Keratinocyte (primary cell): ENCODE data around the gene FBXW9. TPM values are rescaled to one million over a fixed set of nuclear protein-coding genes. Genes with fewer than 3 reads are reported as not detected.
A peak's percentile ranks its signal among the peaks of the same experiment; 100 is the strongest.

Experiments used
- DNase-seq: peaks from one replicate; pipeline ENCODE4 v3.0.0-alpha.2; 2011; ENCODE audit warnings: low read depth, missing footprints, low spot score
- FAIRE-seq: peaks from 2 replicates; lab custom pipeline; 2011; peaks lifted over from hg19 to GRCh38; lab: Jason Lieb, UNC
- H2AFZ ChIP-seq: 2 replicates; pipeline ENCODE4 v1.6.0; 2012; ENCODE audit warnings: low read length, control low read depth, inconsistent platforms; ENCODE audit not compliant: control insufficient read depth
- H3K27ac ChIP-seq: 2 replicates; pipeline ENCODE4 v1.5.1; 2011; ENCODE audit warnings: low read length; ENCODE audit not compliant: control insufficient read depth, insufficient read depth
- H3K27me3 ChIP-seq: 3 replicates; pipeline ENCODE4 v1.6.0; 2011; ENCODE audit warnings: low read length; ENCODE audit not compliant: control insufficient read depth, insufficient read depth; ENCODE audit errors: extremely low read depth
- H3K36me3 ChIP-seq, 2 experiments: 2 replicates in 1 of 2; 3 replicates in 1 of 2; pipeline ENCODE4 v1.5.1; 2011; ENCODE audit warnings: low read length in 2 of 2, mild to moderate bottlenecking in 1 of 2; ENCODE audit not compliant: control insufficient read depth in 2 of 2, insufficient read depth in 2 of 2; ENCODE audit errors: extremely low read depth in 1 of 2
- H3K4me1 ChIP-seq: 3 replicates; pipeline ENCODE4 v1.5.1; 2011; ENCODE audit warnings: low read length; ENCODE audit not compliant: control insufficient read depth, insufficient read depth; ENCODE audit errors: extremely low read depth
- H3K4me2 ChIP-seq: 3 replicates; pipeline ENCODE4 v1.6.0; 2011; ENCODE audit warnings: low read depth, low read length; ENCODE audit not compliant: control insufficient read depth, insufficient read depth; ENCODE audit errors: extremely low read depth
- H3K4me3 ChIP-seq, 3 experiments: fragments of 200-600 bp in 1 of 3; sonication (generic) in 1 of 3; 2 replicates in 2 of 3; 3 replicates in 1 of 3; pipeline ENCODE4 v1.5.1; 2011 to 2016; ENCODE audit warnings: low read length in 3 of 3, mild to moderate bottlenecking in 3 of 3, control low read depth in 2 of 3, inconsistent platforms in 1 of 3, low read depth in 1 of 3, mixed read lengths in 1 of 3, mixed run types in 1 of 3, moderate library complexity in 1 of 3; ENCODE audit not compliant: control insufficient read depth in 2 of 3, insufficient read depth in 2 of 3; ENCODE audit errors: extremely low read depth in 1 of 3
- H3K79me2 ChIP-seq: 2 replicates; pipeline ENCODE4 v1.6.0; 2012; ENCODE audit warnings: low read length; ENCODE audit not compliant: control insufficient read depth, insufficient read depth
- H3K9ac ChIP-seq: 3 replicates; pipeline ENCODE4 v1.6.0; 2011; ENCODE audit warnings: low read length; ENCODE audit not compliant: control insufficient read depth, insufficient read depth; ENCODE audit errors: extremely low read depth
- H3K9me1 ChIP-seq: 3 replicates; pipeline ENCODE4 v1.6.0; 2011; ENCODE audit warnings: low read length; ENCODE audit not compliant: control insufficient read depth, insufficient read depth; ENCODE audit errors: extremely low read depth
- H3K9me3 ChIP-seq: 2 replicates; pipeline ENCODE4 v1.5.1; 2012; ENCODE audit warnings: low read depth, low read length; ENCODE audit not compliant: control insufficient read depth
- H4K20me1 ChIP-seq: 3 replicates; pipeline ENCODE4 v1.6.0; 2011; ENCODE audit warnings: low read length; ENCODE audit not compliant: control insufficient read depth, insufficient read depth; ENCODE audit errors: extremely low read depth
- EZH2 ChIP-seq: IDR thresholded peaks from one replicate; pipeline ENCODE4 v1.6.1; 2012; ENCODE audit warnings: inconsistent platforms, mild to moderate bottlenecking, low read length, moderate library complexity
- dilution Hi-C: fragments of 300-500 bp; cut with MboI; formaldehyde crosslinking; loops from one replicate; pipeline ENCODE4 v1.7.0; 2020; ENCODE audit warnings: low sequenced_read_pairs; ENCODE audit not compliant: extremely low pct_ligation_motif_present
- polyA minus RNA-seq, 3 experiments: library from RNA; depleted of rRNA, polyadenylated mRNA; stranded (reverse); fragments of >200 nt; gene quantifications; 1 replicate in 1 of 3; 2 replicates in 1 of 3; 3 replicates in 1 of 3; pipeline ENCODE4 v1.2.3, GENCODE V29; 2011
- polyA plus RNA-seq, 5 experiments: library from polyadenylated mRNA; depleted of rRNA in 3 of 5; stranded (reverse) in 3 of 5; stranded (forward) in 1 of 5; unstranded in 1 of 5; fragments of >200 nt; gene quantifications; 1 replicate in 1 of 5; 2 replicates in 3 of 5; 3 replicates in 1 of 5; pipeline versions ENCODE4 v1.2.1 to v1.2.3, GENCODE V29; 2011 to 2012; ENCODE audit warnings: missing spikeins in 2 of 5, low read depth in 1 of 5, low replicate concordance in 1 of 5
- TF ChIP-seq, protein P1 (sequence below), 3 experiments: IDR thresholded peaks in 1 of 3; conservative IDR thresholded peaks in 1 of 3; optimal IDR thresholded peaks in 1 of 3; 2 replicates in 2 of 3; 3 replicates in 1 of 3; pipeline versions ENCODE3 to v1.5.1; 2011; ENCODE audit warnings: low read length in 3 of 3, mild to moderate bottlenecking in 3 of 3, moderate library complexity in 2 of 3, control low read depth in 1 of 3, inconsistent platforms in 1 of 3; ENCODE audit not compliant: insufficient read depth in 2 of 3; ENCODE audit errors: extremely low read depth in 1 of 3

FBXW9 gene
- polyA plus RNA-seq (5.6 to 11.2 TPM (median 8.1 TPM) in 3 replicates), polyA minus RNA-seq (5.6 to 8.8 TPM (median 7.5 TPM) in 3 replicates)
- 3.7 TPM for polyA plus RNA-seq (2011; ENCODE audit: low read depth)
- polyA plus RNA-seq (2011; cell fraction: cytosol; rRNA removed), result 4.9 and 10.5 TPM in 2 replicates
- polyA plus RNA-seq (2011; cell fraction: nucleus; rRNA removed), result 16.7 and 22.8 TPM in 2 replicates
- 6.5 and 10.3 TPM in 2 replicates for polyA plus RNA-seq (2012; ENCODE audit: low replicate concordance)
- polyA minus RNA-seq (2011; cell fraction: cytosol; rRNA and poly(A)+ RNA removed), result 9.8 TPM
- 6.6 and 8.0 TPM in 2 replicates for polyA minus RNA-seq (2011; cell fraction: nucleus; rRNA and poly(A)+ RNA removed)

- TF ChIP-seq EZH2, result no peak
- TF ChIP-seq, protein P1, sequence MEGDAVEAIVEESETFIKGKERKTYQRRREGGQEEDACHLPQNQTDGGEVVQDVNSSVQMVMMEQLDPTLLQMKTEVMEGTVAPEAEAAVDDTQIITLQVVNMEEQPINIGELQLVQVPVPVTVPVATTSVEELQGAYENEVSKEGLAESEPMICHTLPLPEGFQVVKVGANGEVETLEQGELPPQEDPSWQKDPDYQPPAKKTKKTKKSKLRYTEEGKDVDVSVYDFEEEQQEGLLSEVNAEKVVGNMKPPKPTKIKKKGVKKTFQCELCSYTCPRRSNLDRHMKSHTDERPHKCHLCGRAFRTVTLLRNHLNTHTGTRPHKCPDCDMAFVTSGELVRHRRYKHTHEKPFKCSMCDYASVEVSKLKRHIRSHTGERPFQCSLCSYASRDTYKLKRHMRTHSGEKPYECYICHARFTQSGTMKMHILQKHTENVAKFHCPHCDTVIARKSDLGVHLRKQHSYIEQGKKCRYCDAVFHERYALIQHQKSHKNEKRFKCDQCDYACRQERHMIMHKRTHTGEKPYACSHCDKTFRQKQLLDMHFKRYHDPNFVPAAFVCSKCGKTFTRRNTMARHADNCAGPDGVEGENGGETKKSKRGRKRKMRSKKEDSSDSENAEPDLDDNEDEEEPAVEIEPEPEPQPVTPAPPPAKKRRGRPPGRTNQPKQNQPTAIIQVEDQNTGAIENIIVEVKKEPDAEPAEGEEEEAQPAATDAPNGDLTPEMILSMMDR (optimal IDR thresholded peaks at IDR 0.05 in 1 of 3, IDR thresholded peaks at IDR 0.05 in 1 of 3, conservative IDR thresholded peaks at IDR 0.05 in 1 of 3; ENCODE audit: extremely low read depth in 1 of 3, insufficient read depth in 2 of 3, low read length in 3 of 3), result no peak
- Histone ChIP-seq H3K4me1 (peaks cover 6% of the 10 kb centered on the region), H3K4me2 (peak within 1 kb of the TSS; percentile 93), H2AFZ (peak within 1 kb of the TSS; percentile 88), H3K9me3 (no peaks in the 10 kb centered on the region), H3K27me3 (no peaks in the 10 kb centered on the region), H4K20me1 (no peaks in the 10 kb centered on the region), H3K79me2 (peaks cover 4% of the 10 kb centered on the region), H3K36me3 (peaks cover 12 to 23% of the 10 kb centered on the region in 2 experiments), H3K9ac (peak within 1 kb of the TSS; percentile 82), H3K9me1 (peaks cover 4% of the 10 kb centered on the region), H3K27ac (peak within 1 kb of the TSS; percentile 34), H3K4me3 (peak within 1 kb of the TSS; percentile 59 to 88 (median 79))
- DNase-seq, result no peak
- FAIRE-seq, result peak; percentile 39
- dilution Hi-C loops, result no loop called here
These were observed at the start of gene FBXW9 for GRCh38 chr19:12696366-12697335. Gene FBXW9, minus strand, starts transcription at chr19:12696631. Its CDS starts 50 bp downstream, at chr19:12696581.

DNA sequence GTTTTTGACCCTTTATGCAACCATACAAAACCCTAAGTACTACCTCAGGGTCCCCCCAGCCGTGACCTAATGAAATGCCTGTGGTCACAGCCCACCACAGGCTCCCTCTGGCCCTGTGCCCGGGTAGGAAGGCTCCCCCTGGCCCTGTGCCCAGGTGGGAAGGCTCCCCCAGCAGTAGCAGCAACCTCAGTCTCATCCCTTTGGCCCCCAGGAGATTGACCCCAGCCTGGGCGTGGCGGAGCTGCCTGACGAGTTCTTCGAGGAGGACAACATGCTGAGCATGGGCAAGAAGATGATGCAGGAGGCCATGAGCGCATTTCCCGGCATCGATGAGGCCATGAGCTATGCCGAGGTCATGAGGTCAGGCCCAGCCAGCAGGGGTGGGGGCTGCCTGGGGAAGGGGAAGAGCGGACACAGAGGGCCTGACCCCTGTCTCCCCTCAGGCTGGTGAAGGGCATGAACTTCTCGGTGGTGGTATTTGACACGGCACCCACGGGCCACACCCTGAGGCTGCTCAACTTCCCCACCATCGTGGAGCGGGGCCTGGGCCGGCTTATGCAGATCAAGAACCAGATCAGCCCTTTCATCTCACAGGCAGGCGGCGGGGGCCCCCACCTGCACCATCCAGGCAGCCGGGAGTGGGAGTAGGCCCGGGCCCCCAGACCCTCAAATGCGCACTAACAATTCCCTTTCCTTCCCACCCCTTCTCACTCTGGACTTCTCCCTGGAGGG lies 48.9 kb upstream of the FBXW9 start:
- Histone ChIP-seq H3K36me3 (peaks cover 11 to 23% of the 10 kb centered on the region in 2 experiments), H3K79me2 (no peaks in the 10 kb centered on the region), H4K20me1 (no peaks in the 10 kb centered on the region), H2AFZ (no peak overlapping the region), H3K27ac (no peak overlapping the region), H3K9me1 (no peaks in the 10 kb centered on the region), H3K4me2 (no peak overlapping the region), H3K27me3 (peaks cover 3% of the 10 kb centered on the region), H3K4me1 (peaks cover 11% of the 10 kb centered on the region), H3K9ac (no peak overlapping the region), H3K4me3 (no peak overlapping the region), H3K9me3 (no peaks in the 10 kb centered on the region)
- DNase-seq, result no peak
- TF ChIP-seq EZH2, result no peak
- TF ChIP-seq, protein P1 (optimal IDR thresholded peaks at IDR 0.05 in 1 of 3, IDR thresholded peaks at IDR 0.05 in 1 of 3, conservative IDR thresholded peaks at IDR 0.05 in 1 of 3; ENCODE audit: extremely low read depth in 1 of 3, insufficient read depth in 2 of 3, low read length in 3 of 3), result no peak
- dilution Hi-C loops, result no loop called here
- FAIRE-seq, result no peak
